ENCODE results near the gene UBE2QL1.

UBE2QL1 gene

GRCh38 chr5:6439588-6440550, 8.8 kb upstream of the UBE2QL1 start:
- intact Hi-C loops (cut with micrococcal nuclease) = no loop called here
- H3K9me3 Mint-ChIP-seq = peaks cover 12% of the 10 kb centered on the region
- H3K4me3 Mint-ChIP-seq = no peak overlapping the region
- no peaks in the 10 kb centered on the region for H3K36me3 Mint-ChIP-seq (ENCODE audit: low read depth)
- peaks cover 7% of the 10 kb centered on the region for H3K27me3 Mint-ChIP-seq
- no peak overlapping the region for H3K27ac Mint-ChIP-seq
- H3K4me1 Mint-ChIP-seq (ENCODE audit: low read depth) = no peaks in the 10 kb centered on the region

GRCh38 chr5:6442333-6442732, 6.3 kb upstream of the UBE2QL1 start:
- Mint-ChIP-seq H3K9me3 (peaks cover 12% of the 10 kb centered on the region), H3K4me1 (ENCODE audit: low read depth) (no peaks in the 10 kb centered on the region), H3K27me3 (peaks cover 11% of the 10 kb centered on the region), H3K4me3 (no peak overlapping the region), H3K27ac (no peak overlapping the region), H3K36me3 (ENCODE audit: low read depth) (no peaks in the 10 kb centered on the region)
- intact Hi-C loops (cut with micrococcal nuclease) = no loop called here

- Mint-ChIP-seq H3K27ac (no peak overlapping the region), H3K4me1 (ENCODE audit: low read depth) (no peaks in the 10 kb centered on the region), H3K27me3 (peaks cover 11% of the 10 kb centered on the region), H3K9me3 (peaks cover 12% of the 10 kb centered on the region), H3K4me3 (no peak overlapping the region), H3K36me3 (ENCODE audit: low read depth) (no peaks in the 10 kb centered on the region)
- intact Hi-C loops (cut with micrococcal nuclease) = no loop called here
Measured at GRCh38 chr5:6443326-6443725, 5.3 kb upstream of the UBE2QL1 start.

GRCh38 chr5:6446042-6446441, 2.6 kb upstream of the UBE2QL1 start:
- Mint-ChIP-seq H3K4me1 (ENCODE audit: low read depth) (no peaks in the 10 kb centered on the region), H3K36me3 (ENCODE audit: low read depth) (no peaks in the 10 kb centered on the region), H3K9me3 (peaks cover 12% of the 10 kb centered on the region), H3K27ac (no peak overlapping the region), H3K4me3 (no peak overlapping the region), H3K27me3 (peaks cover 33% of the 10 kb centered on the region)
- intact Hi-C loops (cut with micrococcal nuclease) = no loop called here

GRCh38 chr5:6446626-6447309, 1.9 kb upstream of the UBE2QL1 start:
- Mint-ChIP-seq H3K27me3 (peaks cover 36% of the 10 kb centered on the region), H3K4me3 (no peak overlapping the region), H3K9me3 (peaks cover 12% of the 10 kb centered on the region), H3K36me3 (ENCODE audit: low read depth) (no peaks in the 10 kb centered on the region), H3K4me1 (ENCODE audit: low read depth) (no peaks in the 10 kb centered on the region), H3K27ac (no peak overlapping the region)
- intact Hi-C loops (cut with micrococcal nuclease) = no loop called here

- intact Hi-C loops (cut with micrococcal nuclease) = no loop called here
Measured at GRCh38 chr5:6447384-6448140, 1.1 kb upstream of the UBE2QL1 start.

GRCh38 chr5:6448141-6448491, 543 bp upstream of the UBE2QL1 start:
- Mint-ChIP-seq H3K9me3 (peaks cover 3% of the 10 kb centered on the region), H3K4me3 (no peak overlapping the region), H3K27me3 (peaks cover 32% of the 10 kb centered on the region), H3K27ac (no peak overlapping the region), H3K36me3 (ENCODE audit: low read depth) (no peaks in the 10 kb centered on the region), H3K4me1 (ENCODE audit: low read depth) (no peaks in the 10 kb centered on the region)
- intact Hi-C loops (cut with micrococcal nuclease) = no loop called here

More at GRCh38 chr5:6447384-6448140, 1.1 kb upstream of the UBE2QL1 start:
- Mint-ChIP-seq H3K9me3 (peaks cover 9% of the 10 kb centered on the region), H3K36me3 (ENCODE audit: low read depth) (no peaks in the 10 kb centered on the region), H3K4me1 (ENCODE audit: low read depth) (no peaks in the 10 kb centered on the region), H3K27me3 (peaks cover 36% of the 10 kb centered on the region), H3K4me3 (no peak overlapping the region), H3K27ac (no peak overlapping the region)

GRCh38 chr5:6449465-6450158, 953 bp downstream of the UBE2QL1 start:
- H3K36me3 Mint-ChIP-seq (ENCODE audit: low read depth) = no peaks in the 10 kb centered on the region
- no peaks in the 10 kb centered on the region for H3K4me1 Mint-ChIP-seq (ENCODE audit: low read depth)
- H3K9me3 Mint-ChIP-seq = no peaks in the 10 kb centered on the region
- no peak overlapping the region for H3K27ac Mint-ChIP-seq
- intact Hi-C loops (cut with micrococcal nuclease) = no loop called here
- no peak overlapping the region for H3K4me3 Mint-ChIP-seq
- peaks cover 35% of the 10 kb centered on the region for H3K27me3 Mint-ChIP-seq

GRCh38 chr5:6450319-6450833, 1.7 kb downstream of the UBE2QL1 start:
- Mint-ChIP-seq H3K9me3 (no peaks in the 10 kb centered on the region), H3K4me3 (no peak overlapping the region), H3K27ac (no peak overlapping the region), H3K36me3 (ENCODE audit: low read depth) (no peaks in the 10 kb centered on the region), H3K4me1 (ENCODE audit: low read depth) (no peaks in the 10 kb centered on the region), H3K27me3 (peaks cover 38% of the 10 kb centered on the region)
- intact Hi-C loops (cut with micrococcal nuclease) = no loop called here

- H3K9me3 Mint-ChIP-seq = no peaks in the 10 kb centered on the region
- intact Hi-C loops (cut with micrococcal nuclease) = no loop called here
- no peak overlapping the region for H3K27ac Mint-ChIP-seq
- no peaks in the 10 kb centered on the region for H3K36me3 Mint-ChIP-seq (ENCODE audit: low read depth)
- H3K27me3 Mint-ChIP-seq = peaks cover 37% of the 10 kb centered on the region
- H3K4me1 Mint-ChIP-seq (ENCODE audit: low read depth) = no peaks in the 10 kb centered on the region
- no peak overlapping the region for H3K4me3 Mint-ChIP-seq
Measured at GRCh38 chr5:6452622-6453504, 4.2 kb downstream of the UBE2QL1 start.

GRCh38 chr5:6453937-6454560, 5.4 kb downstream of the UBE2QL1 start:
- Mint-ChIP-seq H3K9me3 (no peaks in the 10 kb centered on the region), H3K4me3 (no peak overlapping the region), H3K4me1 (ENCODE audit: low read depth) (no peaks in the 10 kb centered on the region), H3K36me3 (ENCODE audit: low read depth) (no peaks in the 10 kb centered on the region), H3K27me3 (peaks cover 33% of the 10 kb centered on the region), H3K27ac (no peak overlapping the region)
- intact Hi-C loops (cut with micrococcal nuclease) = no loop called here

- Mint-ChIP-seq H3K9me3 (no peaks in the 10 kb centered on the region), H3K27me3 (peaks cover 30% of the 10 kb centered on the region), H3K36me3 (ENCODE audit: low read depth) (no peaks in the 10 kb centered on the region), H3K27ac (no peak overlapping the region), H3K4me1 (ENCODE audit: low read depth) (no peaks in the 10 kb centered on the region), H3K4me3 (no peak overlapping the region)
- intact Hi-C loops (cut with micrococcal nuclease) = no loop called here
Measured at GRCh38 chr5:6454628-6455053, 6.0 kb downstream of the UBE2QL1 start.

Measured in dendritic cell treated with granulocyte-macrophage colony-stimulating factor and Interleukin-4, amounts not matched to agents 40 ng/mL and 50 ng/mL, for 4 days (primary cell).